NB4 (cell line): Measurements from ENCODE around the gene PARD6G.

ENCODE experiments used
- CTCF ChIP-seq: IDR thresholded peaks from one replicate; pipeline ENCODE4 v1.5.1; 2012; ENCODE audit warnings: low read depth, low read length
- POLR2A ChIP-seq: IDR thresholded peaks from 2 replicates; pipeline ENCODE4 v1.6.1; 2011; ENCODE audit warnings: mild to moderate bottlenecking; ENCODE audit not compliant: insufficient read length; ENCODE audit errors: extremely low read depth

GRCh38 chr18:80193701-80194100 is 53.6 kb downstream of the PARD6G start:
- TF ChIP-seq CTCF (no peak), POLR2A (no peak)
